DMS79 (cell line): ENCODE measurements around the gene ZNF254.
A peak's percentile ranks its signal among the peaks of the same experiment; 100 is the strongest.
"Not testable (repeated sequence)": the region's sequence is repeated elsewhere in the genome, so short reads cannot be mapped to it uniquely, and the experiment has no call there.

Experiments
- DNase-seq: peaks from one replicate; lab custom pipeline; 2025; lab: John Stamatoyannopoulos, UW

The ZNF254 gene

GRCh38 chr19:24086974-24087595, at the start of gene ZNF254:
ZNF254 (plus strand) TSS chr19:24087187; CDS start chr19:24087308, 121 bp downstream.
- DNase-seq, result peak; percentile 96

GRCh38 chr19:24040621-24041020, 46.4 kb upstream of the ZNF254 start:
- no peak for DNase-seq

DNA sequence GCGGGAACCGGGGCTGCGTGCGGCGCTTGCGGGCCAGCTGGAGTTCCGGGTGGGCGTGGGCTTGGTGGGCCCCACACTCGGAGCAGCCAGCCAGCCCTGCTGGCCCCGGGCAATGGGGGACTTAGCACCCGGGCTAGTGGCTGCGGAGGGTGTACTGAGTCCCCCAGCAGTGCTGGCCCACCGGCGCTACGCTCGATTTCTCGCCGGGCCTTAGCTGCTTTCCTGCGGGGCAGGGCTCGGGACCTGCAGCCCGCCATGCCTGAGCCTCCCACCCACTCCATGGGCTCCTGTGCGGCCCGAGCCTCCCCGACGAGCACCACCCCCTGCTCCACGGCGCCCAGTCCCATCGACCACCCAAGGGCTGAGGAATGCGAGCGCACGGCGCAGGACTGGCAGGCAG, 45.7 kb upstream of the ZNF254 start:
- not testable (repeated sequence) for DNase-seq

GRCh38 chr19:24046550-24046949, 40.4 kb upstream of the ZNF254 start:
- no peak for DNase-seq

GRCh38 chr19:24048261-24048660, 38.7 kb upstream of the ZNF254 start:
- no peak for DNase-seq

- no peak for DNase-seq
These were observed 37.5 kb upstream of the ZNF254 start for GRCh38 chr19:24049537-24049936.

DNA sequence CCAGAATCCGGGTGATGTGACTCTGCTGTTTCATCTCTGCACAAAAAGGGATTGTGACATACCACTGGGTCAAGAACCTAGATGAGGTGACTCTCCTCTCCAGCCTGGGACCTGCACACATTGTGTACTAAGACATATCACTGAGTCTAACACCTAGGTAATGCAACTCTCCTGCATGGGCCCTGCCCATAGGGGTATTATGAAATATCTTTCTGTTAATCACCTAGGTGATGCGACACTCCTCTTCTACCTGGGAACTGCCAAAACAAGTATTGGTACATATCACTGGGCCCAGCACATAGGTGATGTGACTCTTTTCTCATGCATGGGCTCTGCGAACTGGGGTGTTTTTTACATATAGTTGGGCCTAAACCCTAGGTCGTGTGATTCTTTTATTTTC, 35.5 kb upstream of the ZNF254 start:
- no peak for DNase-seq

- no peak for DNase-seq
These were observed 34.2 kb upstream of the ZNF254 start for GRCh38 chr19:24052811-24053210.

DNA sequence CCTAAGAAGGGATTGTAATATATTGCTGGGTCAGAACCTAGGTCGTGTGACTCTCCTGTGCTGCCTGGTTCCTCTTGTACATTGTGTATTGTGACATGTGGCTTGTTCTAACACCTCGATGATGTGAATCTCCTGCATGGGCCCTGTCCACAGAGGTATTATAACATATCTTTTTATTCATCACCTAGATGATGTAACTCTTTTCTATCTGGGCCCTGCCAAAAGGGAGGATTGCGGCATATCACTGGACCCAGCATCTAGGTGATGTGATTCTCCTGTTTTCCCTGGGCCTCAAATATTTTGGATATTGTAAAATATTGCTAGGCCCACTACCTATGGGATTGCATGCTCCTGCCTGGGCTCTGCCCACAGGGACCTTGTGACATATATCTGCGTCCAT, 33.4 kb upstream of the ZNF254 start:
- no peak for DNase-seq

GRCh38 chr19:24054044-24054935, 32.7 kb upstream of the ZNF254 start:
- DNase-seq, result no peak

DNA sequence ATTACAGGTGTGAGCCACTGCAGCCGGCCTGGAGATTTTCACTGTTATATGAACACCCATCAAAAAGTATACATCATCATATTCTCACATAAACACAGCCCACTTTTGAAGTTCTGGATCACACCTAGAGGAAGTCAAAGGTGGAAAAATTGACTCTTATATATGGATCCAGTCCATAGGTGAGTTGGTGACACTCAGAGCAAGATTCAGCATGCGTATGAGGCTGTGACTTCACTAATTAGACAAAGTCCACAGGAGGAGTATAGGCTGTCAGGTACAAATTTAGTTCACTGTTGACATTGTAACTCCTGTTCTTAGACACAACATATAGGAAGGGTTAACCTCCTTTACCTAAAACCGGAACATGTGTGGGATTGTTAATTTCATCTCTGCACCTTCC, 31.4 kb upstream of the ZNF254 start:
- no peak for DNase-seq

- DNase-seq, result no peak
These were observed 29.8 kb upstream of the ZNF254 start for GRCh38 chr19:24057144-24057543.

GRCh38 chr19:24059563-24060295, 27.3 kb upstream of the ZNF254 start:
- no peak for DNase-seq

DNA sequence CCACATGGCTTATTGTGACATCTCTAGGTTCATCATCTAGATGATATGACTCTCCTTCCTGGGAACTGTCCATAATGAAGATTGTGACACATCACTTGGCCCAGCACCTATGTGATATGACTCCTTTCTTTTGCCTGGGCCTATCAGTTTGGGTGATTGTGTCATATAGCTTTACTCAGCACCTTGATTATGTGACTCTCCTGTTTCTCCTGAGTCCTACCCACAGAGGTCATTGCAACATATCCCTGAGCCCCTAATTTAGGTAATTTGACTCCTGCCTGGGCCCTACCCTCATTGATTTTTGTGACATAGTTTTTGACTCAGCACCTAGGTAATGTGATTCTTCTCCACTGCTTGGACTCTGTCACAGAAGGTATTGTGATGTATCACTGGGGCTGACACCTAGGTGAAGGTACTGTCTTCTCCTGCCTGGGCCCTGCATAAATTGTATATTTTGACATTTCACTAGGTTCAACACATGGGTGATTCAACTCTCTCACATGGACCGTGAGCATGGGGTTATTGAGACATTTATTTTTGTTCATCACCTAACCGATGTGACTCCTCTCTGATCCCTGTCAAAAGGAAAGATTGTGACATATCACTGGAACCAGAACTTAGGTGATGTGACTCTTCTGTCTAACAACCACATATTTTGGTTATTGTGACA, 26.2 kb upstream of the ZNF254 start:
- DNase-seq, result no peak

GRCh38 chr19:24062190-24062589, 24.8 kb upstream of the ZNF254 start:
- no peak for DNase-seq

DNA sequence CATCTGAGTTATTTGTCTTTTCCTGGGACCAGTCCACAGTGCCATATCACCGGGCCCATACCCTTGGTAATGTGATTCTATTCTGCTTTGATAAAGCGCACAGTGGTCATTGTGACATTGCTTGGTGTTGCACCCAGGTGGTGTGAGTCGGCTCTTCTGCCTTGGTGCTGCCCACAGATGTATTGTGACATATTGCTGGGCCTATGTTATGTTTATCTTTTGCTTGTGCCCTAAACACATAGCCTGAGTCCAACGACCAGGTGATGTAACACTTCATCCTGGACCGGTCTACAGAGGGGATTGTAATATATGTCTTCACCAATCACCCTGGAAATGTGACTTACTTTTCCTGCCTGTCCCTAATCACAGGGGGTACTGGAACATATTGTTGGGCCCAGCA, 23.7 kb upstream of the ZNF254 start:
- DNase-seq, result no peak

DNA sequence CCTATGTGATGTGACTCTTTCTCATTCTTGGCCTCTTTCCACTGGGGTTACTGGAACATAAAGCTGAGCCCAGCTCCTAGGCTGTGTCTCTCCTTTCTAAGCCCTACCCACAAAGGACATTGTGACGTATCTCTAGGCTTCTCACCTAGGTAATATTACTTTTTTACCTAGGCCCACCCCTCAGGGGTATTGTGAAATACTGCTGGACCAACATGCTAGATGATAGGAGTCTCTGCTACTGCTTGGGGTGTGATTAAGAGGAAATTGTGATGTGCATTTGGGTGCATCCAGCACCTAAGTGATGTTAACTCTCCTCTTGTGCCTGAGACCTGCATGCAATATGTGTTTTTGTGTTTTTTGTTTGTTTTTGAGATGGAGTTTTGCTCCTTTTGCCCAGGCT, 22.8 kb upstream of the ZNF254 start:
- DNase-seq, result no peak

DNA sequence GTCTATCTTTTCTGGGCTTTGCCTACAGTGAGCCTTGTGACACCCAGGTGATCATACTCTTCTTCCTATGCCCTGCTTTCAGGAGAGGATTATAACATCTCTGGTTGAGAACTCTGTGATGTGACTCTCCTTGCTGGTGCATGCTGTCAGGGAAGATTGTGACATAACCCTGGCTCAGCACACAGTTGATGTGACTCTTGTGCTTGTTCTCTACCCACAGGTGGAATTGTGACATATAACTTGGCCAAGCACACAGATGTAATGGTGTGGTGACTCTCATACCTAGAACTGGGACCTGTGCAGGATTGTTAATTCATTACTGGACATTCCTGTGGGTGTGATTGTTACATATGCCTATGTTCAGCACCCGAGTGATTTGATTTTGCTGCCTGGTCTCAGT, 21.7 kb upstream of the ZNF254 start:
- DNase-seq, result no peak

DNA sequence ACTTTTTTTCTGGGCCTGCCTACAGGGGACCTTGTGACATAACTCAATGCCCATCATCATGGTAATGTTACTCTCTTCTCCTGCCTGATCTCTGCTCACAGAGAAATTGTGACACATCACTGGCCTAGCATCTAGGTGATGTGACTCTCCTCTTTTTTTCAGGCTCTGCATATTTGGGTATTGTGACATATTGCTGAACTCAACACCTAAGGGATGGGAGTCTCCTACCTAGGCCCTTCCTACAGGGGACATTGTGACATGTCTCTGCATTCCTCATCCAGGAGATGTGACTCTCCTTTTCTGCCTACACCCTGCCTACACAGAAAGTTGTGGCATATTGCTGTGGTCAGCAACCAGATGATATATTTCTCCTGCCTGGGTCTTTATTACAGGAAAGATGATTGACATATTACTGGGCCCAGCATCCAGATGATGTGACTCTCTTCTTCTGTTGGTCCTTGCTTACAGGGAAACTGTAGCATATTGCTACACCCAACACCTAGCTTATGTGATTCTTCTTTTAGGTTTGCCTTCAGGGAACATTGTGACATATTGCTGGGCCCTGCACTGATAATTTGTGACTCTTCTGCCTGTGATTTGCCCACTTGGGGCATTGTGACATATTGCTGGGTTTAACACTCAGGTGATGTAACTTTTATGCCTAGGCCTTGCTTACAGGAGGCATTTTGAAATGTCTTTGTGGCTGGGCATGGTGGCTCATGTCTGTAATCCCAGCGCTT, 21.0 kb upstream of the ZNF254 start:
- no peak for DNase-seq

DNA sequence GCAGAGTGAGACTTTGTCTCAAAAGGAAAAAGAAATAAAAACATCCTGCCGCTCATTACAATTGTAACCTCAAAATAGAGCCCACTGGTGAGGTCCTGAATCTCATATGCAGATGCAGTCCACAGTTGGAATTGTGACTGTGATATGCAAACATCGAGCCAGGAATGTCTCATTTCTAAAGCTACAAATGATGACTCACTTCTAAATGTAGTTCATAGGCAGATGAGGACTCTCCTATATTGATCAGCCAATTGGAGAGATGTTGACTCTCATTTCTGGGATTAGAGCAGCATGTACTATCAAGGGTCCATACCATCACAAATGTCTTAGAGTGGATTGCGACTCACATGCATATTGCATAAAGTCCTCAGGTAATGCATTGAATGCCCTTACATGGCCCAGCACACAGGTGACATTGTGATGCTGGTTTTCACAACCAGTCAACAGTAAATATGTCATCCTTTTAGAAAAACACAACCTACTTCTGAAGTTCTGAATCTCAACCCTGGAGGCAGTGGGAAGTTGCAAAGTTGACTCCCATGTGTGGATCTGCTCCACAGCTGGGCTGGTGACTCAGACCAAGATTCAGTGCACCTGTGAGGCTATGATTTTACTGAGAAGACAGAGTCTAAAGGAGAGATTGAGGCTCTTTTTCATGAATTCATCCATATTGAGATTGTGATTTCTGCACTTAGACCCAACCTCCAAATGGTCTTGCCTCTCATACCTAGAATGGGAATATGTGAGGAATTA, 16.9 kb upstream of the ZNF254 start:
- no peak for DNase-seq

DNA sequence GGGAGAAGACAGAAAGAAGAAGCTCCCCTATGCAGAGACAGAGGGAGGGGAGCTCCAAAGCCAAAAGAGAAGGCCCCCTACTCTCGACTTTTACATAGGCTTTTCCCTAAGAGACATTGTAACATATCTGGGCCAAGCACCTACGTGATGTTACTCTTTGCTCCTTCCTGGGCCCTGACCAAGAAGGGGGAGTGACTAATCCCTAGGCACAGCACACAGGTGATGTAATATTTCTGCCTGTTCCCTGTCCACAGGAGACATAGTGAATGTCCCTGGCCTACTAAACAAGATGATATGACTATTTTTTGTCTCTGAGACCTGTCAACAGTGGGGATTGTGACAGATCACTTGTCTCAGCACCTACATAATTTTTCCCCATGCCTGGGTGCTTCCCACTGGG, 15.9 kb upstream of the ZNF254 start:
- DNase-seq, result no peak
